ENCODE measurements around the gene ZNF69.
A peak's percentile ranks its signal among the peaks of the same experiment; 100 is the strongest.
"Not testable (repeated sequence)": the region's sequence is repeated elsewhere in the genome, so short reads cannot be mapped to it uniquely, and the experiment has no call there.

ZNF69 gene

GRCh38 chr19:11887611-11888531 lies at the start of gene ZNF69:
Gene ZNF69, plus strand, starts transcription at chr19:11887782. Its CDS starts 142 bp downstream, at chr19:11887924.
- DNase-seq (ENCODE audit: low spot score), result peak; percentile 82

GRCh38 chr19:11843722-11844121 lies 43.9 kb upstream of the ZNF69 start:
- DNase-seq (ENCODE audit: low spot score), result no peak

GRCh38 chr19:11847615-11848014 lies 40.0 kb upstream of the ZNF69 start:
- not testable (repeated sequence) for DNase-seq (ENCODE audit: low spot score)

GRCh38 chr19:11848200-11848593 lies 39.4 kb upstream of the ZNF69 start:
- DNase-seq (ENCODE audit: low spot score), result no peak

GRCh38 chr19:11848594-11849469 lies 38.8 kb upstream of the ZNF69 start, which contains the start of gene ZNF439:
Gene ZNF439, plus strand, starts transcription at chr19:11848726. Its CDS starts 142 bp downstream, at chr19:11848868.
- DNase-seq (ENCODE audit: low spot score), result peak; percentile 83

GRCh38 chr19:11850289-11850688 lies 37.3 kb upstream of the ZNF69 start:
- not testable (repeated sequence) for DNase-seq (ENCODE audit: low spot score)

- no peak for DNase-seq (ENCODE audit: low spot score)
These were observed 34.2 kb upstream of the ZNF69 start for GRCh38 chr19:11853358-11853757.

- no peak for DNase-seq (ENCODE audit: low spot score)
These were observed 30.9 kb upstream of the ZNF69 start for GRCh38 chr19:11856596-11857250.

GRCh38 chr19:11860721-11861120 lies 26.9 kb upstream of the ZNF69 start:
- no peak for DNase-seq (ENCODE audit: low spot score)

GRCh38 chr19:11861301-11861700 lies 26.3 kb upstream of the ZNF69 start:
- no peak for DNase-seq (ENCODE audit: low spot score)

GRCh38 chr19:11867766-11868165 lies 19.8 kb upstream of the ZNF69 start:
- not testable (repeated sequence) for DNase-seq (ENCODE audit: low spot score)

GRCh38 chr19:11868188-11868587 lies 19.4 kb upstream of the ZNF69 start:
- DNase-seq (ENCODE audit: low spot score), result no peak

GRCh38 chr19:11872624-11873023 lies 15.0 kb upstream of the ZNF69 start:
- DNase-seq (ENCODE audit: low spot score), result no peak

- DNase-seq (ENCODE audit: low spot score), result no peak
These were observed 13.8 kb upstream of the ZNF69 start for GRCh38 chr19:11873762-11874161.

- not testable (repeated sequence) for DNase-seq (ENCODE audit: low spot score)
These were observed 7.8 kb upstream of the ZNF69 start for GRCh38 chr19:11879687-11880266.

GRCh38 chr19:11880598-11880997 lies 7.0 kb upstream of the ZNF69 start:
- no peak for DNase-seq (ENCODE audit: low spot score)

GRCh38 chr19:11881151-11881800 lies 6.3 kb upstream of the ZNF69 start:
- peak; percentile 50 for DNase-seq (ENCODE audit: low spot score)

- no peak for DNase-seq (ENCODE audit: low spot score)
These were observed 5.0 kb upstream of the ZNF69 start for GRCh38 chr19:11882606-11883005.

- peak; percentile 28 for DNase-seq (ENCODE audit: low spot score)
These were observed 360 bp upstream of the ZNF69 start for GRCh38 chr19:11887234-11887610.

- DNase-seq (ENCODE audit: low spot score), result not testable (repeated sequence)
These were observed 2.3 kb downstream of the ZNF69 start for GRCh38 chr19:11889901-11890300.

GRCh38 chr19:11890634-11891033 lies 3.1 kb downstream of the ZNF69 start:
- no peak for DNase-seq (ENCODE audit: low spot score)

Measured in RKO (cell line).